ENCODE results near the gene ZDHHC4.
A peak's percentile ranks its signal among the peaks of the same experiment; 100 is the strongest.

The ZDHHC4 gene

GRCh38 chr7:6636741-6637543 lies 59.7 kb downstream of the ZDHHC4 start, which contains the start of gene ZNF316:
TSS of gene ZNF316 (plus strand) at chr7:6637318. CDS start at chr7:6642410, 5,092 bp downstream.
- peak; percentile 43 for DNase-seq

- peak; percentile 52 for DNase-seq
Observed at GRCh38 chr7:6637544-6638229, 60.4 kb downstream of the ZDHHC4 start.

Measured in effector CD8-positive, alpha-beta T cell (primary cell).